RWPE2 (cell line): ENCODE measurements around the gene NDST1.

Experiments used
- ATAC-seq: fragments of 200-7000 bp; cut with Tn5 transposase; 3 replicates; pipeline ENCODE4 v1.9.1; 2021; ENCODE audit warnings: low read depth
- DNase-seq: peaks from one replicate; pipeline ENCODE4 v3.0.0-alpha.2; 2020; ENCODE audit warnings: low spot score
- H3K27ac ChIP-seq: fragments of 450-650 bp; 2 replicates; pipeline ENCODE4 v1.5.1; 2017; ENCODE audit warnings: mild to moderate bottlenecking; ENCODE audit not compliant: poor library complexity, severe bottlenecking
- H3K27me3 ChIP-seq: fragments of 250-450 bp; sonication (Bioruptor Pico); 2 replicates; pipeline ENCODE4 v1.5.1; 2021; ENCODE audit warnings: mild to moderate bottlenecking, moderate library complexity; ENCODE audit not compliant: insufficient read depth, poor library complexity, severe bottlenecking
- H3K36me3 ChIP-seq: fragments of 250-450 bp; sonication (Bioruptor Pico); 2 replicates; pipeline ENCODE4 v1.5.1; 2020; ENCODE audit warnings: low read depth, mild to moderate bottlenecking, moderate library complexity
- H3K4me1 ChIP-seq: fragments of 250-450 bp; sonication (Bioruptor Pico); 2 replicates; pipeline ENCODE4 v1.5.1; 2021; ENCODE audit warnings: mild to moderate bottlenecking, moderate library complexity; ENCODE audit not compliant: insufficient read depth, poor library complexity, severe bottlenecking
- H3K4me3 ChIP-seq: fragments of 250-450 bp; sonication (Bioruptor Pico); 2 replicates; pipeline ENCODE4 v1.5.1; 2021; ENCODE audit warnings: mild to moderate bottlenecking, moderate library complexity; ENCODE audit not compliant: severe bottlenecking
- H3K9me3 ChIP-seq: fragments of 250-450 bp; sonication (Bioruptor Pico); 2 replicates; pipeline ENCODE4 v1.5.1; 2021; ENCODE audit warnings: mild to moderate bottlenecking, moderate library complexity; ENCODE audit not compliant: severe bottlenecking
- CTCF ChIP-seq: fragments of 450-650 bp; IDR thresholded peaks from one replicate; pipeline ENCODE4 v1.5.1; 2017; ENCODE audit warnings: mild to moderate bottlenecking, moderate library complexity; ENCODE audit not compliant: poor library complexity, severe bottlenecking

Gene NDST1

GRCh38 chr5:150556106-150556505 is 48.2 kb downstream of the NDST1 start:
- Histone ChIP-seq H3K36me3 (peaks cover 28% of the 10 kb centered on the region), H3K9me3 (no peaks in the 10 kb centered on the region), H3K27ac (no peak overlapping the region), H3K4me3 (no peak overlapping the region), H3K4me1 (peaks cover 12% of the 10 kb centered on the region), H3K27me3 (no peaks in the 10 kb centered on the region)
- DNase-seq: no peak
- TF ChIP-seq CTCF: no peak
- no peak for ATAC-seq

- Histone ChIP-seq H3K36me3 (peaks cover 19% of the 10 kb centered on the region), H3K27ac (no peak overlapping the region), H3K4me3 (no peak overlapping the region), H3K4me1 (peaks cover 12% of the 10 kb centered on the region), H3K27me3 (no peaks in the 10 kb centered on the region), H3K9me3 (no peaks in the 10 kb centered on the region)
- no peak for TF ChIP-seq CTCF
- DNase-seq (no peak), ATAC-seq (no peak)
Observed at GRCh38 chr5:150556859-150557508, 49.1 kb downstream of the NDST1 start.

- TF ChIP-seq CTCF: no peak
- Histone ChIP-seq H3K27me3 (no peaks in the 10 kb centered on the region), H3K27ac (no peak overlapping the region), H3K4me3 (no peak overlapping the region), H3K36me3 (peaks cover 14% of the 10 kb centered on the region), H3K9me3 (no peaks in the 10 kb centered on the region), H3K4me1 (peaks cover 12% of the 10 kb centered on the region)
- no peak for ATAC-seq
- DNase-seq: no peak
Observed at GRCh38 chr5:150557509-150557872, 49.6 kb downstream of the NDST1 start.

- TF ChIP-seq CTCF: no peak
- Histone ChIP-seq H3K27me3 (no peaks in the 10 kb centered on the region), H3K9me3 (no peaks in the 10 kb centered on the region), H3K4me3 (no peak overlapping the region), H3K36me3 (peaks cover 7% of the 10 kb centered on the region; the same call in 1 of the 2 replicates), H3K4me1 (peaks cover 12% of the 10 kb centered on the region), H3K27ac (no peak overlapping the region)
- no peak for DNase-seq
- ATAC-seq: no peak
Observed at GRCh38 chr5:150558088-150558621, 50.2 kb downstream of the NDST1 start.

GRCh38 chr5:150559088-150559487 is 51.2 kb downstream of the NDST1 start:
- DNase-seq (no peak), ATAC-seq (no peak)
- Histone ChIP-seq H3K27ac (no peak overlapping the region), H3K36me3 (no peaks in the 10 kb centered on the region), H3K27me3 (no peaks in the 10 kb centered on the region), H3K9me3 (no peaks in the 10 kb centered on the region), H3K4me3 (no peak overlapping the region), H3K4me1 (peaks cover 12% of the 10 kb centered on the region)
- no peak for TF ChIP-seq CTCF
